CD14-positive monocyte (primary cell): ENCODE data around the gene RSPO3. TPM values are rescaled to one million over a fixed set of nuclear protein-coding genes. Genes with fewer than 3 reads are reported as not detected.

Source experiments
- DNase-seq, 3 donors: peaks; one replicate each; pipeline ENCODE4 v3.0.0-alpha.2; 2011 to 2022
- H2AFZ ChIP-seq: 2 replicates; pipeline ENCODE4 v1.6.0; 2012; ENCODE audit warnings: mild to moderate bottlenecking, low read depth, low read length, inconsistent platforms; ENCODE audit not compliant: insufficient read depth, poor library complexity, severe bottlenecking
- H3K27ac ChIP-seq, 2 donors: 1 replicate in 1 of 2; 2 replicates in 1 of 2; pipeline ENCODE4 v1.5.1; 2012 to 2013; ENCODE audit warnings: low read length in 2 of 2, control low read depth in 1 of 2, inconsistent platforms in 1 of 2, low read depth in 1 of 2, mild to moderate bottlenecking in 1 of 2
- H3K27me3 ChIP-seq, 2 donors: one replicate each; pipeline versions ENCODE4 v1.6.0 to v1.6.1; 2011 to 2013; ENCODE audit warnings: low read length in 2 of 2; ENCODE audit not compliant: control insufficient read depth in 2 of 2, insufficient read depth in 2 of 2
- H3K36me3 ChIP-seq, 2 donors: replicated peaks in 1 of 2; 1 replicate in 1 of 2; 2 replicates in 1 of 2; pipeline versions ENCODE4 v1.5.1 to v1.6.1; 2012 to 2013; ENCODE audit warnings: low read length in 2 of 2, control low read depth in 1 of 2, inconsistent platforms in 1 of 2, mild to moderate bottlenecking in 1 of 2; ENCODE audit not compliant: insufficient read depth in 2 of 2, control insufficient read depth in 1 of 2
- H3K4me1 ChIP-seq, 2 donors: 1 replicate in 1 of 2; 2 replicates in 1 of 2; pipeline versions ENCODE4 v1.5.1 to v1.6.1; 2012 to 2013; ENCODE audit warnings: low read length in 2 of 2, control low read depth in 1 of 2, inconsistent platforms in 1 of 2, mild to moderate bottlenecking in 1 of 2, moderate library complexity in 1 of 2; ENCODE audit not compliant: insufficient read depth in 2 of 2, control insufficient read depth in 1 of 2
- H3K4me2 ChIP-seq: replicated peaks from 2 replicates; pipeline ENCODE3; 2012; ENCODE audit warnings: low read length, moderate library complexity, mild to moderate bottlenecking; ENCODE audit not compliant: poor library complexity, severe bottlenecking; ENCODE audit errors: extremely low read depth
- H3K4me3 ChIP-seq, 3 experiments: fragments of 200-600 bp in 1 of 3; sonication (generic) in 1 of 3; replicated peaks in 1 of 3; 1 replicate in 2 of 3; 2 replicates in 1 of 3; pipeline ENCODE4 v1.5.1; 2011 to 2013; ENCODE audit warnings: low read length in 3 of 3, mild to moderate bottlenecking in 3 of 3, control low read depth in 2 of 3, low read depth in 2 of 3, inconsistent platforms in 1 of 3, moderate library complexity in 1 of 3
- H3K79me2 ChIP-seq: 2 replicates; pipeline ENCODE4 v1.6.0; 2012; ENCODE audit warnings: mild to moderate bottlenecking, control low read depth, inconsistent platforms, low read length, moderate library complexity; ENCODE audit not compliant: insufficient read depth
- H3K9ac ChIP-seq: 2 replicates; pipeline ENCODE4 v1.6.0; 2017; ENCODE audit warnings: low read length, mild to moderate bottlenecking; ENCODE audit not compliant: insufficient read depth, poor library complexity, severe bottlenecking
- H3K9me3 ChIP-seq, 2 donors: replicated peaks in 1 of 2; 1 replicate in 1 of 2; 2 replicates in 1 of 2; pipeline versions ENCODE4 v1.5.1 to v1.6.1; 2012 to 2013; ENCODE audit warnings: low read length in 2 of 2, control low read depth in 1 of 2; ENCODE audit not compliant: control insufficient read depth in 1 of 2, insufficient read depth in 1 of 2
- H4K20me1 ChIP-seq: 2 replicates; pipeline ENCODE4 v1.6.0; 2012; ENCODE audit warnings: mild to moderate bottlenecking, low read length, control low read depth, moderate library complexity; ENCODE audit not compliant: insufficient read depth
- H3K27ac Mint-ChIP-seq, 7 donors: one replicate each; pipeline ENCODE4 v1.8.0; 2020; ENCODE audit warnings: mild to moderate bottlenecking in 7 of 7, mixed read lengths in 7 of 7, moderate library complexity in 6 of 7, inconsistent platforms in 2 of 7
- H3K27me3 Mint-ChIP-seq, 3 donors: one replicate each; pipeline ENCODE4 v1.8.0; 2021 to 2022; ENCODE audit warnings: low read depth in 3 of 3, mild to moderate bottlenecking in 3 of 3, mixed read lengths in 3 of 3, moderate library complexity in 3 of 3, inconsistent platforms in 1 of 3
- H3K36me3 Mint-ChIP-seq, 2 donors: one replicate each; pipeline ENCODE4 v1.8.0; 2020; ENCODE audit warnings: mixed read lengths in 2 of 2, inconsistent platforms in 1 of 2, mild to moderate bottlenecking in 1 of 2
- H3K4me1 Mint-ChIP-seq: one replicate; pipeline ENCODE4 v1.8.0; 2020; ENCODE audit warnings: mild to moderate bottlenecking, mixed read lengths
- H3K4me3 Mint-ChIP-seq, 2 donors: one replicate each; pipeline ENCODE4 v1.8.0; 2020; ENCODE audit warnings: mild to moderate bottlenecking in 2 of 2, mixed read lengths in 2 of 2, moderate library complexity in 1 of 2
- H3K9me3 Mint-ChIP-seq, 7 donors: one replicate each; pipeline ENCODE4 v1.8.0; 2020 to 2022; ENCODE audit warnings: mixed read lengths in 7 of 7, mild to moderate bottlenecking in 6 of 7, moderate library complexity in 6 of 7, inconsistent platforms in 2 of 7
- CTCF ChIP-seq: fragments of 200-600 bp; IDR thresholded peaks from one replicate; pipeline ENCODE4 v1.8.0; 2022; ENCODE audit warnings: antibody characterized with exemption, mild to moderate bottlenecking
- WGBS: methylation state at CpG from one replicate; pipeline ENCODE4 v1.1.5; 2013; ENCODE audit warnings: missing lambda C conversion rate; ENCODE audit not compliant: insufficient coverage; 5-methylcytosine and 5-hydroxymethylcytosine counted together
- intact Hi-C, 2 donors: fragments of 100-400 bp; cut with micrococcal nuclease; formaldehyde crosslinking; loops; one replicate each; pipeline versions ENCODE4 v1.15.0 to v1.15.1; 2023
- polyA plus RNA-seq, 3 donors: library from polyadenylated mRNA; depleted of rRNA in 1 of 3; unstranded in 2 of 3; stranded (reverse) in 1 of 3; fragments of 300-500 nt in 2 of 3; fragments of >200 nt in 1 of 3; fragmentation: Illumina TruSeq in 2 of 3; gene quantifications; 1 replicate in 2 of 3; 2 replicates in 1 of 3; pipeline ENCODE4 v1.2.3, GENCODE V29; 2012 to 2021

Gene RSPO3
- polyA plus RNA-seq, 3 donors: not detected

GRCh38 chr6:127188744-127189143 lies 70.3 kb downstream of the RSPO3 start:
- Mint-ChIP-seq H3K4me1 (peaks cover 22% of the 10 kb centered on the region), H3K27me3 (no peaks in the 10 kb centered on the region), H3K9me3 (no peaks in the 10 kb centered on the region), H3K36me3 (no peaks in the 10 kb centered on the region), H3K4me3 (no peak overlapping the region), H3K27ac (no peak overlapping the region)
- Histone ChIP-seq H3K4me3 (no peak overlapping the region), H3K27me3 (peaks cover 0 to 2% of the 10 kb centered on the region in 2 donors), H3K36me3 (no peaks in the 10 kb centered on the region), H3K4me2 (no peak overlapping the region), H3K27ac (no peak overlapping the region), H3K79me2 (no peaks in the 10 kb centered on the region), H3K9ac (no peak overlapping the region), H3K4me1 (peaks cover 20 to 23% of the 10 kb centered on the region in 2 donors), H3K9me3 (no peaks in the 10 kb centered on the region), H2AFZ (no peak overlapping the region), H4K20me1 (no peaks in the 10 kb centered on the region)
- no peak for DNase-seq
- intact Hi-C loops: no loop called here
- no peak for TF ChIP-seq CTCF
- no CpG with 5 or more reads among the region's 1 CpG for WGBS

- no peak overlapping the region for H3K4me3 Mint-ChIP-seq
- Histone ChIP-seq H3K9me3 (no peaks in the 10 kb centered on the region), H2AFZ (no peak overlapping the region), H4K20me1 (no peaks in the 10 kb centered on the region), H3K27me3 (peaks cover 0 to 1% of the 10 kb centered on the region in 2 donors), H3K9ac (no peak overlapping the region), H3K27ac (no peak overlapping the region), H3K4me2 (no peak overlapping the region), H3K4me3 (no peak overlapping the region), H3K79me2 (no peaks in the 10 kb centered on the region), H3K36me3 (no peaks in the 10 kb centered on the region), H3K4me1 (peaks cover 23 to 29% of the 10 kb centered on the region in 2 donors)
- peaks cover 24% of the 10 kb centered on the region for H3K4me1 Mint-ChIP-seq
- intact Hi-C loops: no loop called here
- DNase-seq: peak in 1 of 3 donors; percentile 30
- H3K27me3 Mint-ChIP-seq: no peaks in the 10 kb centered on the region
- no CpG with 5 or more reads among the region's 2 CpGs for WGBS
- H3K27ac Mint-ChIP-seq: no peak overlapping the region
- H3K36me3 Mint-ChIP-seq: no peaks in the 10 kb centered on the region
- no peaks in the 10 kb centered on the region for H3K9me3 Mint-ChIP-seq
- TF ChIP-seq CTCF: peak; percentile 66
These were observed 72.1 kb downstream of the RSPO3 start for GRCh38 chr6:127190552-127190951.
